BLaER1 treated with 17β-estradiol and CSF1 and Interleukin-3, amounts not matched to agents 10 nM and 100 nM (cell line): ENCODE data around the gene ASH1L.

Experiments used
- H3K27ac ChIP-seq, 11 experiments: shearing (Covaris generic); formaldehyde crosslinking; 2 replicates each; pipeline ENCODE4 v1.8.1; 2022
- H3K27me3 ChIP-seq, 11 experiments: shearing (Covaris generic); formaldehyde crosslinking; 2 replicates each; pipeline ENCODE4 v1.8.1; 2022
- H3K36me3 ChIP-seq, 11 experiments: shearing (Covaris generic); formaldehyde crosslinking; 2 replicates each; pipeline ENCODE4 v1.8.1; 2022
- H3K4me1 ChIP-seq, 10 experiments: shearing (Covaris generic); formaldehyde crosslinking; 2 replicates each; pipeline ENCODE4 v1.8.1; 2022
- H3K4me2 ChIP-seq, 11 experiments: shearing (Covaris generic); formaldehyde crosslinking; 2 replicates each; pipeline ENCODE4 v1.8.1; 2022
- H3K4me3 ChIP-seq, 10 experiments: shearing (Covaris generic); formaldehyde crosslinking; 2 replicates each; pipeline ENCODE4 v1.8.1; 2022
- H3K9ac ChIP-seq, 11 experiments: shearing (Covaris generic); formaldehyde crosslinking; 2 replicates each; pipeline ENCODE4 v1.8.1; 2022
- H3K9me3 ChIP-seq, 11 experiments: shearing (Covaris generic); formaldehyde crosslinking; replicated peaks in 1 of 11; 2 replicates each; pipeline ENCODE4 v1.8.1; 2022
- H4K20me1 ChIP-seq, 11 experiments: shearing (Covaris generic); formaldehyde crosslinking; 2 replicates each; pipeline ENCODE4 v1.8.1; 2022
- Cebpa-rat ChIP-seq, 11 experiments: shearing (Covaris generic); IDR thresholded peaks; 2 replicates each; pipeline ENCODE4 v1.8.1; 2022

The ASH1L gene

DNA sequence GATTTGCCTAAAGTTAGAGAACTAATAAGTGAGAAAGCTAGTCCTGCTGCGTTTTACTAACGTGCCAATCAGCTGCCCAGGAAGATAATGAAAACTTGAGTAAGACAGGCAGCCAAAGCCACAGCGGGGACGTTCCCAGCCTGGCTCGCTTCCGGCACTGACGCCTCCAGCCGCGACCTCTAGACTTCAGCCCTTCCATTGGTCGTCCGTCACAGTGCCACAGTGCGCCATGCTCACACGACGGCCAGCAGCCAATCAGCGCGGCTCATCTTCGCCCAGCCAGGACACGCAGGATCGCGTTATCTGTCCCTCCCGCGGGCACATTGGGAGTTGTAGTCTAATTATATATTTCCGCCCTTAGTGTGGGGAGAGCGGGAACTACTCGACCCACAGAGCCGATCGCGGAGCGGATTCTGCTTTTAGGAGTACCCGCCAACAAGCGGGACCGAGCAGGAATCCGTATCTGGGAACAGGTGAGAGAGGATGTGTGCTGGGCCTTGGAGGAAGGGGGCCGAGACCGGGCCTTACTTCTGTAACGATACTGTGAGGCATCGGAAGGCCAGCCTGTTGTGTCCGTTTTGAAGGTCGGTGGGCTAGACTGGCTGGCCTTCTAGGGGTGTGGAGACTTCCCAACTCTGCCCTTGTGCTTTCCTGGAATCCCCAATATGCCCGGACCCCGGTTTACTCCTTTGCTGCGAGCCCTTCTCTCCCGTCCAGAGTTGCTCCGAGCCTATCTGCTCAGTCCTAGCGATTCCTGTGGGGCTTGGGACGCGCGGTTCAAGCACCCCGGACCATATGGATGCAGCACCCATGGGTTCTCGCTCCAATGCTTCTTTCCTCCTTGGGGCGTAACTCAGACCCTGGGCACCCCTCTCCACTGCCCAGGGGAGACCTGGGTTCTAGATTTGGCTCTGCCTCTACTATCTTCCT, 253.8 kb downstream of the ASH1L start, which contains the start of gene FDPS:
FDPS (plus strand) TSS at position 374 of the 930 bp plus-strand sequence. CDS start 924 bp downstream, outside the sequence.
- Histone ChIP-seq H3K9ac (peak within 1 kb of the TSS; percentile 88 to 97 (median 92)), H3K4me1 (peaks cover 23 to 36% (median 31%) of the 10 kb centered on the region in 10 experiments), H3K9me3 (no peaks in the 10 kb centered on the region), H3K4me2 (peak within 1 kb of the TSS; percentile 91 to 99 (median 98)), H4K20me1 (peaks cover 0 to 23% (median 0%) of the 10 kb centered on the region in 11 experiments; a peak in 4 of 22 replicates), H3K27me3 (no peaks in the 10 kb centered on the region), H3K4me3 (peak within 1 kb of the TSS; percentile 81 to 100 (median 94)), H3K36me3 (peaks cover 23 to 40% (median 37%) of the 10 kb centered on the region in 11 experiments), H3K27ac (peak within 1 kb of the TSS; percentile 77 to 92 (median 89))
- TF ChIP-seq Cebpa-rat (IDR thresholded peaks at IDR 0.05), result no peak

DNA sequence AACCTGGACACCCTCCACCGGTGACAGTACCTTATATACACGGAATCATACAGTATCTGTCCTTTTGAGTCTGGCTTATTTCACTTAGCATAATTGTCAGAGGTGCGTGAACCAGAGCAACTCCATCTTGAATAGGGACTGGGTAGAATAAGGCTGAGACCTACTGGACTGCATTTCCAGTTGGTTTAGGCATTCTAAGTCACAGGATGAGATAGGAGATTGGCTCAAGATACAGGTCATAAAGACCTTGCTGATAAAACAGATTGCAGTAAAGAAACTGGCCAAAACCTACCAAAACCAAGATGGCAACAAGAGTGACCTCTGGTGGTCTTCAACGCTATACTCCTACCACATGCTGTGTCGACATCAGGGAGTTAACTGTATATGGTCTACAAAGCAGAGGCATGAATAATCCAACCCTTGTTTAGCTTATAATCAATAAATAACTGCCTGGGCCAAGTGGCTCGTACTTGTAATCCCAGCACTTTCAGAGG, 255.3 kb downstream of the ASH1L start:
- Histone ChIP-seq H3K4me2 (peak overlapping the region; percentile 59 to 88 (median 78); a peak in 21 of 22 replicates), H3K27ac (peak overlapping the region in 10 of 11 experiments; percentile 85 to 92 (median 89); a peak in 19 of 22 replicates), H3K27me3 (no peaks in the 10 kb centered on the region)

DNA sequence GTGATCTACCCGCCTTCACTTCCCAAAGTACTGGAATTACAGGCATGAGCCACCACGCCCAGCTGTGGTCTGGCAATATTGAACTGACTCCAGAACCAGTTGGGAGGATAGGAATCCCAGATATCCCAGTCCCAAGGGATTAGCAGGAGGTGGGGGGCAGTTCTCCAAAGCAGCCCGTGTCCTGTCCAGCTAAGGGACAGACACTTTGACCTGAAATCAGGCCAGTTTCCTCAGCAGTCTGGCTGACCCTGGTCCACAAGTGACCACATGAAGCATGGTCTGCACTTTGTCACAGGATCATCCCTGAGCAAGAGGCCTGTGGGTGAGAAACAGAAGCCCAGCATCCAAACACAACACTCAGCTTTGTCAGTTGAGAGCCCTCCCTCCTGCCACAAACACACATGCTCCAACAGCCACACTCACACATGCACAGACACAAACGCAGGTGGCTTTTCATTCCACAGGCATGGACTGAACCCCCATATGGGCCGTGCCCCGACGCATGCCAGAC, 256.7 kb downstream of the ASH1L start:
- Histone ChIP-seq H3K27me3 (no peaks in the 10 kb centered on the region), H3K9me3 (no peaks in the 10 kb centered on the region), H3K9ac (0 out of 22 replicates have a peak overlapping the region, but pooled peaks of 1 of the 11 experiments have one; percentile 25), H3K36me3 (peaks cover 1 to 11% (median 9%) of the 10 kb centered on the region in 11 experiments; a peak in 17 of 22 replicates), H3K4me2 (no peak overlapping the region), H3K4me1 (peaks cover 24 to 43% (median 34%) of the 10 kb centered on the region in 10 experiments), H3K4me3 (no peak overlapping the region), H4K20me1 (peaks cover 0 to under 1% (median 0%) of the 10 kb centered on the region in 11 experiments; a peak in 1 of 22 replicates), H3K27ac (no peak overlapping the region)
- TF ChIP-seq Cebpa-rat (IDR thresholded peaks at IDR 0.05), result no peak

More for the DNA sequence above, 255.3 kb downstream of the ASH1L start:
- peak overlapping the region in 9 of 11 experiments; percentile 88 to 97 (median 93); a peak in 13 of 22 replicates for H3K9ac ChIP-seq
- no peak overlapping the region for H3K4me3 ChIP-seq
- peaks cover 11 to 25% (median 22%) of the 10 kb centered on the region in 11 experiments for H3K36me3 ChIP-seq
- no peaks in the 10 kb centered on the region for H3K9me3 ChIP-seq
- no peak for TF ChIP-seq Cebpa-rat (IDR thresholded peaks at IDR 0.05)
- peaks cover 0 to 14% (median 0%) of the 10 kb centered on the region in 11 experiments; a peak in 3 of 22 replicates for H4K20me1 ChIP-seq
- H3K4me1 ChIP-seq, result peaks cover 25 to 39% (median 31%) of the 10 kb centered on the region in 10 experiments

DNA sequence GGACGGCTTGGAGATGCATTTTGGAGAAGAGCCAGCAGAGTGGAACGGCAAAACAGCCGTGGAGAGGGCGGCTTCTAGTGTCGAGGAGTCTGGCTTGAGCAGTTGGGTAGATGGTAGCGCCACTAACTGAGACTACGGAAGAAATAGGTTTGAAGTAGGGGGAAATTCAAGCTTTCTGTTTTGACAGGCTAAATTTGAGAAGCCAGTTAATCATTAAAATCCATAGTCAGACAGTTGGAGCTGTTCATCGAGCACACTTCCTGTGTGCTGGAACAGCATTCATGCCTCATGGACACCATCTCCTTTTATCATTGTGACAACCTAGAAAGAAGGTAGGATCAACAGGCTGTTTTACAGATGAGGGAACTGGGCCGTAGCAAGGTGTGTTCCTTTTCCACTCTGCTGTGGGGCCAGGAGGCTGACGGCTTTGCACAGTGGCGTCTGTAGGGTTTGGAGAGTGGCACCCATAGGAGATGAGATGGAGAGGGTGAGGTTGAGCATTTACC, 258.0 kb downstream of the ASH1L start:
- Histone ChIP-seq H3K9me3 (no peaks in the 10 kb centered on the region), H3K27ac (no peak overlapping the region), H3K4me1 (peaks cover 11 to 29% (median 22%) of the 10 kb centered on the region in 10 experiments), H3K4me3 (no peak overlapping the region), H3K9ac (no peak overlapping the region), H3K4me2 (no peak overlapping the region), H3K27me3 (no peaks in the 10 kb centered on the region), H3K36me3 (no peaks in the 10 kb centered on the region), H4K20me1 (no peaks in the 10 kb centered on the region)
- TF ChIP-seq Cebpa-rat (IDR thresholded peaks at IDR 0.05), result no peak

DNA sequence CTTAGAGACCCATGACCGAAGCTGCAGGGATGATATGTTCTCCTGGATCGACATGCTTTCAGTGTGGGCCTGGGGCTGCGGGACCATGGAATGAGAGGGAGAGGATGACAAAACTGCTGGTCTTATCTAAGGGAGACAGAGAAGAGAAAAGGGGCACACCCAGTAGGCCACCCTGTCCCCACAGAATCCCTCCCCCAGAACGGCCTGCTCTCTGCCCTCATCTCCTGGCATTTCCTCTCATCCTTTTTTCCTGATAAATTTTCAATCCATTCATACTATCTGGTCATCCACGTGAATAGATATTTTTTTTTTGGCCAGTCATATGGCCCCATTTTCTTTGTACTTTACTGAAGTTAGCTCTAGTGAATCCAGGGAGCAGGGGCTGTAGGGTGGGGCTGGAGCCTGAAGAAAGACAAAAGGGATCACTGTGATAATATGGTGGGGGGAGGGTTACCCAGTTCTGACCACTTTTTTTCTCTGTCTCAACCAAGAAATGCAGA, 261.2 kb downstream of the ASH1L start, which contains the start of gene PKLR:
PKLR (minus strand) TSS at position 97 of the 500 bp plus-strand sequence; CDS start at position 54, 43 bp downstream.
- H3K27me3 ChIP-seq, result peaks cover 0 to 3% (median 0%) of the 10 kb centered on the region in 11 experiments; a peak in 5 of 22 replicates
- no peak within 1 kb of the TSS; a peak in 1 of 22 replicates for H3K9ac ChIP-seq
- no peaks in the 10 kb centered on the region for H3K9me3 ChIP-seq
- H4K20me1 ChIP-seq, result no peaks in the 10 kb centered on the region
- peak within 1 kb of the TSS in 9 of 11 experiments; percentile 7 to 60 (median 43); a peak in 11 of 22 replicates for H3K4me2 ChIP-seq
- no peak for TF ChIP-seq Cebpa-rat (IDR thresholded peaks at IDR 0.05)
- H3K4me3 ChIP-seq, result no peak within 1 kb of the TSS
- no peaks in the 10 kb centered on the region for H3K36me3 ChIP-seq
- peaks cover 0 to 15% (median 10%) of the 10 kb centered on the region in 10 experiments; a peak in 11 of 20 replicates for H3K4me1 ChIP-seq
- no peak within 1 kb of the TSS for H3K27ac ChIP-seq

DNA sequence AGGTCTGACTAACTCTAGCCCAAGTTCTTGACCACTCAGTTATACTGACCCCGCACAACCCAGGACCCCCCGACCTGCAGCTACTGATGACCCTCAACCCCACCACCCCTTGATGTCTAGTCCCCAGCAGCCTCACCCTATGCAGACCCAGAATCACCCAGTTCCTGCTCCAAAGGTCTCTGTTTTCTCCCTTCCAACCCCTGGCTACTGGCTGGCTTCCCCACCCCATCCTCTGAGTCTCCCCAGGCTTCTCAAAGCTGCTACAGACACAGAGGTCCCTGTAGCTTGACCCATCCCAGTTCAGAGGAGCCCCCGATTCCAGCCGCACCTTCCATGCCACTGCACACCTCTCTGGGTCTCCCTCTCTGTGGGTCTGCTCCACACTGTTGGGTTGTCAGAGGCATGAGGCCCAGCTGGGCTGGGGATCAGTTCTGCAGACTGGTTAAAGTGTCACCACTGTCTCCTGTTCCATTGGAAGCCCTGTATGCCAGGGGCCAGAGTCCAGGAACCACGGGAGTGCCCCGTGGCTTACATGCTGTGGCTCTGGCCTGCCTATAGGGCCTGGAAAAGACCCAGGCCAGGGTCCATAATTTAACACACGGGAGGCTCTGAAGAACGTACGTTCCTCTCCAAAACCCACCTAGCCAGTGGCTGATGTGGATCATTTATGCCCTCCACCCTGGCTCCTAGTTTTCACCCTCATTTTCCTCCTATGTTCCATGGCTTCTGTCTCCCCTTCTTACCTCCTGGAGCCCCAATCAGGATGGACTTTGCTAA, 261.9 kb downstream of the ASH1L start:
- H3K4me1 ChIP-seq, result peaks cover 0 to 15% (median 10%) of the 10 kb centered on the region in 10 experiments; a peak in 11 of 20 replicates
- peaks cover 3 to 9% (median 6%) of the 10 kb centered on the region in 11 experiments; a peak in 17 of 22 replicates for H3K27me3 ChIP-seq
- H3K36me3 ChIP-seq, result no peaks in the 10 kb centered on the region
- no peak overlapping the region for H3K4me3 ChIP-seq
- no peak for TF ChIP-seq Cebpa-rat (IDR thresholded peaks at IDR 0.05)
- H3K4me2 ChIP-seq, result no peak overlapping the region
- no peaks in the 10 kb centered on the region for H4K20me1 ChIP-seq
- no peak overlapping the region for H3K27ac ChIP-seq
- no peaks in the 10 kb centered on the region for H3K9me3 ChIP-seq
- no peak overlapping the region for H3K9ac ChIP-seq

DNA sequence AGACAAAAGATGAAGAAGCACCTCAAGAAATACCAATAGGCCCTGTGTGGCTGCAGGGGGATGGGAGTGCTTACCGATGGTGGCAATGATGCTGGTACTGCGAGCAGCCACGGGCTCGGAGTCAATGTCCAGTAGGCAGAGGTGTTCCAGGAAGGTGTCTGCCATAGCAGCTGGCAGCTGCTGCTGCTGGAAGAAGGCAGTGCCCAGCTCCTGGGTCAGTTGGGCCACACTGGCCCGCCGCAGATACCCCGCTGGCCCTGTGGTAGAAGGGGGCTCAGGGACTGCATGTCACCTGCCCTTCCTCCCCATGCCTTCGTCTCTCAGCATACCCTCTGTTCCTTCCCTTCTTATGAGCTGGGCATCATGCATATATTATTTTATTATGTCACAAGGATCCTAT, 262.6 kb downstream of the ASH1L start:
- Histone ChIP-seq H4K20me1 (no peaks in the 10 kb centered on the region), H3K4me1 (peaks cover 0 to 15% (median 10%) of the 10 kb centered on the region in 10 experiments; a peak in 11 of 20 replicates), H3K9me3 (no peaks in the 10 kb centered on the region), H3K4me3 (no peak overlapping the region), H3K27me3 (peaks cover 10 to 16% (median 13%) of the 10 kb centered on the region in 11 experiments; a peak in 19 of 22 replicates), H3K9ac (no peak overlapping the region), H3K27ac (no peak overlapping the region), H3K4me2 (no peak overlapping the region), H3K36me3 (no peaks in the 10 kb centered on the region)
- TF ChIP-seq Cebpa-rat (IDR thresholded peaks at IDR 0.05), result no peak

DNA sequence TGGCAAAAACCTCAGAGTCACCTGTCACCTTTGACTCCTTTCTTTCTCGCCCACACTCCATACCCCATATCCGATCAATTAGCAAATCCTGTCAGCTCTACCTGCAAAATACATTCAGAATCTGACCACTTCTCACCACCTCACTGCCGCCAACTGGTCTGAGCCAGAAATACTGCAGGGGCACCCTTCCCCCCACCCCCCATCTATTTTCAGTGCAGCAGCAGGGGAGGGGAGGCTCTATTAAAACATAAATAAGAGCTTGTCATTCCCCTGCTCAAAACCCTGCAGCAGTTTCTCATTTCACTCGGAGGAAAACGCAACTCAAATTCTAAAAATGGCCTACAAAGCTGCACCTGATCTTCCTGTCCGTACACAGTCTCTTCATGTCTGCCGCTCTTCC, 265.2 kb downstream of the ASH1L start:
- H3K27me3 ChIP-seq, result peaks cover 18 to 31% (median 24%) of the 10 kb centered on the region in 11 experiments; a peak in 20 of 22 replicates
- H3K9me3 ChIP-seq, result no peaks in the 10 kb centered on the region
- peaks cover 0 to 15% (median 9%) of the 10 kb centered on the region in 10 experiments; a peak in 11 of 20 replicates for H3K4me1 ChIP-seq
- no peaks in the 10 kb centered on the region for H4K20me1 ChIP-seq
- no peak for TF ChIP-seq Cebpa-rat (IDR thresholded peaks at IDR 0.05)
- H3K36me3 ChIP-seq, result no peaks in the 10 kb centered on the region
- no peak overlapping the region for H3K4me3 ChIP-seq
- H3K4me2 ChIP-seq, result 0 out of 22 replicates have a peak overlapping the region, but pooled peaks of 1 of the 11 experiments have one; percentile 8
- H3K9ac ChIP-seq, result no peak overlapping the region
- H3K27ac ChIP-seq, result no peak overlapping the region
